GM12878 (cell line): ENCODE data around the gene GAREM1. TPM values are rescaled to one million over a fixed set of nuclear protein-coding genes. Genes with fewer than 3 reads are reported as not detected.

Experiments
- ATAC-seq: fragments of 200-7000 bp; cut with Tn5 transposase; 3 replicates; pipeline ENCODE4 v1.9.1; 2020; ENCODE audit warnings: mild to moderate bottlenecking, moderate library complexity
- BruUV-seq: library from RNA; stranded (reverse); fragments of 400-500 nt; replicated peaks from 2 replicates; lab custom pipeline; 2021; lab: Mats Ljungman, UMichigan
- CTCF ChIA-PET: fragments of 300-600 bp; sonication (Branson Sonifier 250); formaldehyde crosslinking; extraction: SDS; loops from one replicate; lab custom pipeline; 2021; ENCODE audit warnings: inconsistent platforms; lab: Yijun Ruan, JAX
- POLR2A ChIA-PET: fragments of 350-600 bp; formaldehyde crosslinking; extraction: SDS; loops from one replicate; lab custom pipeline; 2021; ENCODE audit warnings: inconsistent platforms; lab: Charles Lee
- RAD21 ChIA-PET: fragments of 300-600 bp; sonication (Branson Sonifier 250); formaldehyde crosslinking; loops from one replicate; lab custom pipeline; 2023; ENCODE audit warnings: antibody characterized with exemption; ENCODE audit not compliant: unreplicated experiment; lab: Charles Lee
- SMC1A ChIA-PET: fragments of 300-600 bp; sonication (Branson Sonifier 250); formaldehyde crosslinking; loops from one replicate; lab custom pipeline; 2023; ENCODE audit not compliant: unreplicated experiment, uncharacterized antibody; lab: Charles Lee
- DNase-seq: peaks from one replicate; pipeline ENCODE4 v3.0.0-alpha.2; 2011; ENCODE audit warnings: low read depth, low spot score
- FAIRE-seq: peaks from 3 replicates; lab custom pipeline; 2011; peaks lifted over from hg19 to GRCh38; lab: Jason Lieb, UNC
- H2AFZ ChIP-seq: 2 replicates; pipeline ENCODE4 v1.6.0; 2011; ENCODE audit warnings: low read depth, low read length, control low read depth; ENCODE audit not compliant: control insufficient read depth
- H3K27ac ChIP-seq: 2 replicates; pipeline ENCODE4 v1.5.1; 2011; ENCODE audit warnings: control low read depth; ENCODE audit not compliant: control insufficient read depth, insufficient read depth
- H3K27me3 ChIP-seq, 2 experiments: replicated peaks in 1 of 2; 2 replicates each; pipeline versions ENCODE4 v1.6.0 to v1.6.1; 2011; ENCODE audit warnings: low read length in 1 of 2; ENCODE audit not compliant: control insufficient read depth in 2 of 2, insufficient read depth in 2 of 2
- H3K36me3 ChIP-seq, 2 experiments: 2 replicates each; pipeline ENCODE4 v1.5.1; 2011; ENCODE audit warnings: low read length in 1 of 2; ENCODE audit not compliant: control insufficient read depth in 2 of 2, insufficient read depth in 2 of 2
- H3K4me1 ChIP-seq: 2 replicates; pipeline ENCODE4 v1.6.1; 2011; ENCODE audit warnings: mild to moderate bottlenecking, low read length, moderate library complexity, mixed read lengths; ENCODE audit not compliant: control insufficient read depth, insufficient read depth
- H3K4me2 ChIP-seq: 2 replicates; pipeline ENCODE4 v1.6.0; 2011; ENCODE audit warnings: control low read depth; ENCODE audit not compliant: control insufficient read depth, insufficient read depth
- H3K4me3 ChIP-seq: fragments of 200-600 bp; sonication (generic); 2 replicates; pipeline ENCODE4 v1.5.1; 2016
- H3K79me2 ChIP-seq: 2 replicates; pipeline ENCODE4 v1.6.0; 2011; ENCODE audit warnings: low read length; ENCODE audit not compliant: control insufficient read depth, insufficient read depth
- H3K9ac ChIP-seq: 2 replicates; pipeline ENCODE4 v1.8.0; 2011; ENCODE audit warnings: low read length, control low read depth, mixed read lengths; ENCODE audit not compliant: control insufficient read depth, insufficient read depth
- H3K9me3 ChIP-seq: replicated peaks from 3 replicates; pipeline ENCODE4 v1.5.1; 2011; ENCODE audit warnings: mild to moderate bottlenecking, low read length; ENCODE audit not compliant: control insufficient read depth, insufficient read depth
- H4K20me1 ChIP-seq: 2 replicates; pipeline ENCODE4 v1.6.0; 2011; ENCODE audit not compliant: control insufficient read depth, insufficient read depth
- CBFB ChIP-seq: IDR thresholded peaks from 2 replicates; pipeline ENCODE4 v1.6.1; 2016; ENCODE audit warnings: antibody characterized with exemption, low read depth
- CHD1 ChIP-seq: IDR thresholded peaks from 2 replicates; pipeline ENCODE4 v1.6.1; 2012; ENCODE audit warnings: low read depth, low read length, improper control_type of control experiment
- FOXK2 ChIP-seq: fragments of 450-650 bp; IDR thresholded peaks from 2 replicates; pipeline ENCODE4 v1.6.1; 2017; ENCODE audit warnings: mild to moderate bottlenecking, moderate library complexity
- MEF2A ChIP-seq: IDR thresholded peaks from 2 replicates; pipeline ENCODE4 v1.6.1; 2011; ENCODE audit warnings: low read depth, mild to moderate bottlenecking, low read length, moderate library complexity; ENCODE audit not compliant: insufficient read depth
- NR2C2 ChIP-seq: IDR thresholded peaks from 2 replicates; pipeline ENCODE4 v1.6.1; 2011; ENCODE audit warnings: borderline replicate concordance, low read depth; ENCODE audit not compliant: control insufficient read depth, insufficient read length
- NR2F1 ChIP-seq: fragments of 450-650 bp; conservative IDR thresholded peaks from 2 replicates; pipeline ENCODE4 v1.6.1; 2017; ENCODE audit warnings: mild to moderate bottlenecking
- PAX5 ChIP-seq: IDR thresholded peaks from 2 replicates; pipeline ENCODE4 v1.6.1; 2011; ENCODE audit warnings: low read depth, low read length, borderline replicate concordance
- POLR2AphosphoS2 ChIP-seq: IDR thresholded peaks from 2 replicates; pipeline ENCODE4 v1.6.1; 2011; ENCODE audit warnings: low read depth, mild to moderate bottlenecking, low read length, improper control_type of control experiment, moderate library complexity
- SMARCA5 ChIP-seq: fragments of 450-650 bp; IDR thresholded peaks from 2 replicates; pipeline ENCODE4 v1.6.1; 2017; ENCODE audit warnings: mild to moderate bottlenecking
- STAT3 ChIP-seq: IDR thresholded peaks from 2 replicates; pipeline ENCODE4 v1.6.1; 2011; ENCODE audit warnings: low read depth, low read length, improper control_type of control experiment
- ZNF217 ChIP-seq: fragments of 450-650 bp; IDR thresholded peaks from 2 replicates; pipeline ENCODE4 v1.6.1; 2017; ENCODE audit warnings: antibody characterized with exemption, mild to moderate bottlenecking
- ZNF384 ChIP-seq: IDR thresholded peaks from 2 replicates; pipeline ENCODE4 v1.6.1; 2012; ENCODE audit warnings: low read depth, mild to moderate bottlenecking, low read length, improper control_type of control experiment, borderline replicate concordance
- WGBS: methylation state at CpG from one replicate; pipeline ENCODE4 v1.1.6; 2016; ENCODE audit warnings: low lambda C conversion rate; ENCODE audit not compliant: insufficient replicate concordance, insufficient coverage; ENCODE audit errors: missing lambda C conversion rate; 5-methylcytosine and 5-hydroxymethylcytosine counted together
- in situ Hi-C: fragments of 300-500 bp; cut with MboI; formaldehyde crosslinking; loops from 9 replicates; pipeline ENCODE4 v1.14.3; 2018; ENCODE audit warnings: mixed read lengths
- intact Hi-C: fragments of 100-400 bp; cut with micrococcal nuclease; formaldehyde crosslinking; loops from one replicate; pipeline ENCODE4 v1.14.2; 2022; ENCODE audit not compliant: unreplicated experiment
- polyA plus RNA-seq, 11 experiments: library from polyadenylated mRNA; depleted of rRNA in 4 of 11; unstranded in 6 of 11; stranded (reverse) in 5 of 11; fragments of >200 nt; fragmentation: Nextera tagmentation in 4 of 11; fragmentation: Illumina TruSeq in 1 of 11; extraction: Ambion mirVana in 4 of 11; extraction: Trizol in 1 of 11; gene quantifications; 1 replicate in 1 of 11; 2 replicates in 10 of 11; pipeline versions ENCODE4 v1.2.1 to v1.2.3, GENCODE V29; 2011 to 2016; ENCODE audit warnings: inconsistent platforms in 2 of 11, missing spikeins in 2 of 11, low read depth in 1 of 11
- total RNA-seq, 4 experiments: library from RNA; depleted of rRNA in 3 of 4; stranded (reverse); fragments of >200 nt in 3 of 4; fragmentation: Illumina TruSeq in 1 of 4; extraction: Trizol in 1 of 4; gene quantifications; 2 replicates each; pipeline versions ENCODE4 v1.2.1 to v1.2.3, GENCODE V29; 2013 to 2021
- TF ChIP-seq, protein P1 (sequence below): fragments of 450-650 bp; IDR thresholded peaks from 2 replicates; pipeline ENCODE4 v1.6.1; 2017; ENCODE audit warnings: borderline replicate concordance
- TF ChIP-seq, protein P2 (sequence below): fragments of 450-650 bp; IDR thresholded peaks from 2 replicates; pipeline ENCODE4 v1.6.1; 2016; ENCODE audit warnings: mild to moderate bottlenecking

GAREM1 gene
- total and polyA plus RNA-seq, 10 of the 15 experiments (the other 5 are each of a cell fraction or from before 2014, with no cell fraction given) = 0.05 to 0.29 (median 0.05) TPM; not detected in 7

DNA sequence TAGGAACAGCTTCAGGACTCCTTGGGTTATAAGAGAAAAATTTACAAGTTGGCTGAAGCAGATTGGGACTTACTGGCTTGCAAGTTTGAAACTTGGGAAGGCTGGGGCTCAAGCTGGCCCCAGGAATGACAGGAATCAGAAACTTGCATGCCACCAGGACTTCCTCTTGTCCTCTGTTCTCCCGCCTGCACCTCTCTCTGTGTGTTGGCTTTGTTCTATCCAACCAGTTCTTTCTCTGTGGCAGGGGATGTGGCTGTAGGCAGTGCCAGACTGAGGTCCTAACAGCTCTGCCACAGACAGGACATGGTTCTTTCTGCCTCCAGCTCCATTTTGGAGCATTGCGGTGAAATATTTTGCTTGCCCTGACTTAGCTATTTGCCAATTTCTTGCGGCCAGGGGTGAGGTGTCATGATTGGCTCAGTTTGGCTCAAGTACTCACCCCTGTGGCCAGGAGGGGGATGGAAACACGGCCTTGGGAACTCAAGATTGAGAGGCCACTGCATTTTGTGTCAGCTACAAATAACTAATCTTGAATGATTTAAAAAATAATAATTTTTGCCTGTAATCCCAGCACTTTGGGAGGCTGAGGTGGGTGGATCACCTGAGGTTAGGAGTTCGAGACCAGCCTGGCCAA, 231.9 kb downstream of the GAREM1 start:
- H4K20me1 ChIP-seq = no peaks in the 10 kb centered on the region
- H3K27ac ChIP-seq = no peak overlapping the region
- TF ChIP-seq SMARCA5 (no peak), MEF2A (no peak), NR2F1 (no peak), STAT3 (no peak), NR2C2 (no peak), POLR2AphosphoS2 (no peak), FOXK2 (no peak), ZNF217 (no peak), CBFB (no peak), CHD1 (no peak), ZNF384 (no peak), PAX5 (no peak)
- TF ChIP-seq, protein P1, sequence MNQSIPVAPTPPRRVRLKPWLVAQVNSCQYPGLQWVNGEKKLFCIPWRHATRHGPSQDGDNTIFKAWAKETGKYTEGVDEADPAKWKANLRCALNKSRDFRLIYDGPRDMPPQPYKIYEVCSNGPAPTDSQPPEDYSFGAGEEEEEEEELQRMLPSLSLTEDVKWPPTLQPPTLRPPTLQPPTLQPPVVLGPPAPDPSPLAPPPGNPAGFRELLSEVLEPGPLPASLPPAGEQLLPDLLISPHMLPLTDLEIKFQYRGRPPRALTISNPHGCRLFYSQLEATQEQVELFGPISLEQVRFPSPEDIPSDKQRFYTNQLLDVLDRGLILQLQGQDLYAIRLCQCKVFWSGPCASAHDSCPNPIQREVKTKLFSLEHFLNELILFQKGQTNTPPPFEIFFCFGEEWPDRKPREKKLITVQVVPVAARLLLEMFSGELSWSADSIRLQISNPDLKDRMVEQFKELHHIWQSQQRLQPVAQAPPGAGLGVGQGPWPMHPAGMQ = no peak
- TF ChIP-seq, protein P2, sequence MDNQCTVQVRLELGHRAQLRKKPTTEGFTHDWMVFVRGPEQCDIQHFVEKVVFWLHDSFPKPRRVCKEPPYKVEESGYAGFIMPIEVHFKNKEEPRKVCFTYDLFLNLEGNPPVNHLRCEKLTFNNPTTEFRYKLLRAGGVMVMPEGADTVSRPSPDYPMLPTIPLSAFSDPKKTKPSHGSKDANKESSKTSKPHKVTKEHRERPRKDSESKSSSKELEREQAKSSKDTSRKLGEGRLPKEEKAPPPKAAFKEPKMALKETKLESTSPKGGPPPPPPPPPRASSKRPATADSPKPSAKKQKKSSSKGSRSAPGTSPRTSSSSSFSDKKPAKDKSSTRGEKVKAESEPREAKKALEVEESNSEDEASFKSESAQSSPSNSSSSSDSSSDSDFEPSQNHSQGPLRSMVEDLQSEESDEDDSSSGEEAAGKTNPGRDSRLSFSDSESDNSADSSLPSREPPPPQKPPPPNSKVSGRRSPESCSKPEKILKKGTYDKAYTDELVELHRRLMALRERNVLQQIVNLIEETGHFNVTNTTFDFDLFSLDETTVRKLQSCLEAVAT = no peak
- TF ChIP-seq, all 136 proteins: peak for 0
- no peak for FAIRE-seq
- Histone ChIP-seq H3K79me2 (no peaks in the 10 kb centered on the region), H3K27me3 (peaks cover 2% of the 10 kb centered on the region in 2 experiments; a peak in 3 of 4 replicates), H3K4me1 (no peaks in the 10 kb centered on the region), H3K4me3 (no peak overlapping the region), H3K9ac (no peak overlapping the region), H2AFZ (no peak overlapping the region), H3K9me3 (no peaks in the 10 kb centered on the region), H3K36me3 (no peaks in the 10 kb centered on the region), H3K4me2 (no peak overlapping the region)
- ChIA-PET SMC1A (no interaction called here), POLR2A (no interaction called here), RAD21 (no interaction called here), CTCF (interaction anchor here (1.2 to 2.0 kb wide), 3 partner anchors 13 to 81 kb away, joined by 3 to 5 read pairs (median 3); no protein-coding TSS in a partner anchor)
- in situ Hi-C loops (no loop called here), intact Hi-C loops (no loop called here)
- 35% methylated on average over 5 of the region's 5 CpGs for WGBS
- no peak for DNase-seq
- ATAC-seq = no peak
- BruUV-seq = no TSS peak
